HG02798 (cell line): ENCODE measurements around the gene KCNK10.

ENCODE experiments used
- ATAC-seq: cut with Tn5 transposase; IDR thresholded peaks from one replicate; pipeline ENCODE4 v1.9.1; 2021; ENCODE audit warnings: mild to moderate bottlenecking; ENCODE audit not compliant: unreplicated experiment, poor library complexity

The KCNK10 gene

GRCh38 chr14:88231603-88232002 is 91.5 kb downstream of the KCNK10 start:
- ATAC-seq: no peak

DNA sequence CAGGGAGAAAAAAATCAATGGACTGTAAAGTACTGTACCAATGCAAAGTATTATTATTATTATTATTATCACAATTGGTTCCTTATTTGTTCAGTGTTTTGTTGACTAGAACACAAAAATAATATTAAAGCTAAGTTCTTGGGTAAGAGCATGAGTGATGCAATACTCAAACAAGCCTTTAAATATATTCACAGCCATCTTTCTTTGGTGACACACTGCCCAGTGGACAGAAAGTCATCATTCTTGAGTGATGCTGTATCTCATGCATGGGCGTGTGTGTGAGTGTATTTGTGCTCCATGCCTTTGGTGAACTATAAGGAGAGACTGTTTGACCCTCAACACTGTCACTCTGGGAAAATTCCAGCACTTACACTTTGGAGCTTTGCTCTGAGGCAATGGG is 93.6 kb downstream of the KCNK10 start:
- no peak for ATAC-seq

DNA sequence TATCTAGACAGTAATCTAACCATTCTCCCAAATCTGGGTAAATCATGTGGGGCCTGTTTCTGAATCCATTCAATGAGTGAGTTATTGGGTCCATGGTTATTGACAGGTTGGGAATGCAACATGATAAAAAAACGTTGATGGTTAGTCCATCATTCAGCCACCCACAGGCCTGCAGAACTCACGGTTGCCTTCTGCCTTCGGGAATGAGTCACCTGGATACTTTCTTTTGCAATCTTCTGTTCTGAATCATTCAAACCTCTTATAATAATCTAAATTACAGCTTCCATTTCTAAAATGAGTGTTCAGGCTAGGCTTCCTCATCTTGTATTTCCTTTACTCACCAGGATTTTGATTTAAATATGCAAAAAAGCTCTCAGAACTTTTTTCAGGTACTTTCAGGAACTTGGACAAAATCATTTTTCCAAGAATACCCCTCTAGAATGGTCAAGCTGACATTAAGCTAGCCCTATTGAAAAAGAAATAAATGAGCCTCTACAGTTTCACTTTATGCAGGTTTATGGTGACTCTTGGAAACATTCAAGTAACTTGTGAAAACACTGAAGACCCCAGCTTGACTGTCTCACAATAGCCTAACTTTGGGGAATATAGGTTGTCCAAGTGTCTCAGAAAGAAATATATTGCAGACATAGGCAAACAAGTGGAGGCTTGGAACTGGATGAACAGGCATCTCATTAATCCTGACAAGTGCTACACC is 94.4 kb downstream of the KCNK10 start:
- no peak for ATAC-seq

DNA sequence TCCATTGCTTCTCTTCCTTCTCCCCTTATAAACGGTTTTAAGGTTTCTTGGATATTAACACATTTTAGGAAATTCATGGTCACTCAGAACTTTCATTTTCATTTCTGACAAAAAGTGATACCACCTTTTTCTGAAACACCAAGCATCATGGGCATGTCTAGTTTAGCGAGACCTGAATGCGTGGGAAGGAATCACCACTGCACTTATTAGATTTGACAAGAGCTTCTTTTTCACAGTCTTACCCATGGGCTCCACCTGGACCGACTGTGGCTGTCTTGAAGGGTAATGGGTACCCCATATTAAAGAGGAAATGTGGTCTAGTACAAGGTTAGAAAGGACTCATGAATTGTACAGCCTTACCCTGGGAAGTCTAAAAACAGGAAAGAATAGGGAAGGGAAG is 95.4 kb downstream of the KCNK10 start:
- no peak for ATAC-seq

- no peak for ATAC-seq
These were observed 97.3 kb downstream of the KCNK10 start for GRCh38 chr14:88225721-88226120.

GRCh38 chr14:88218119-88218915 is 104.8 kb downstream of the KCNK10 start:
- no peak for ATAC-seq

DNA sequence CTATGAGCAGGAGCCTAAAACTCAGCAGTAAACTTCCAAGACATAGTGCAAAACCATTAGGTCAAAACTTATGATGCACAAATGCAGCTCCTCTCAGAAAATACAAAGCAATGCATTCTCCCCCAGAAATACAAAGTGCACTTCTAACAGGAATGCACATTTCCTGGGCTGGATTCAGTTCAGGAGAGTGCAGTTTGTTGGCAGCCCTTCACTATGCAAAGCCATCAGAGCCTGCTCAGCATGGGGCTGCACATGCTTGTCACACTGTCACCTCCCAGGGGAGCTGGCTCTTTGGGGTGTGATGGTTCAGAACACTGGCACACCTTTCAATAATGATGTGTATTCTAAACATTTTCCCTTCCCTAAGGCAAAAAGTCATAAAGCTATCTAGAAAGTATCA is 110.4 kb downstream of the KCNK10 start:
- ATAC-seq: no peak

- no peak for ATAC-seq
These were observed 112.6 kb downstream of the KCNK10 start for GRCh38 chr14:88210426-88210825.

DNA sequence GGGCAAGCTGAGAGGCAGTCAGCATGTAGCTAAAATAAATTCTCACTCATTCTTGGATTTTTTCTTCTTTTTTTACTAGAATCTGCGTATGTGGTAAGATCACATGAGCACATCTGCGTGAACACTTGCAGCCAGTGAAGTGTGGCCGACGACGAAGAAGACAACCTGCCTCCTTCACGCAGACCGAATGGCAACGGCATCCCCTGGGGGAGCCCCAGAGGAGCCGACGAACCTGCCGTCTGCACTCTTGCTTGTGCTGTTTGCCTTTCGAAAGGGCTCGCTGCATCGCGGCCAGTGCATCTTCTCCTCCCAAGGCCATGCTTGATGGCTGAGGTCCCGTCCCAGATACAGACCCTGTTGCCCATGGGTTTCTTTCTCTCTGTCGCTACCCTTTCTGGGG is 113.8 kb downstream of the KCNK10 start:
- no peak for ATAC-seq

- no peak for ATAC-seq
These were observed 114.2 kb downstream of the KCNK10 start for GRCh38 chr14:88208858-88209257.

- ATAC-seq: no peak
These were observed 118.8 kb downstream of the KCNK10 start for GRCh38 chr14:88204221-88204620.

- no peak for ATAC-seq
These were observed 119.8 kb downstream of the KCNK10 start for GRCh38 chr14:88203291-88203690.

GRCh38 chr14:88202286-88202685 is 120.8 kb downstream of the KCNK10 start:
- no peak for ATAC-seq

DNA sequence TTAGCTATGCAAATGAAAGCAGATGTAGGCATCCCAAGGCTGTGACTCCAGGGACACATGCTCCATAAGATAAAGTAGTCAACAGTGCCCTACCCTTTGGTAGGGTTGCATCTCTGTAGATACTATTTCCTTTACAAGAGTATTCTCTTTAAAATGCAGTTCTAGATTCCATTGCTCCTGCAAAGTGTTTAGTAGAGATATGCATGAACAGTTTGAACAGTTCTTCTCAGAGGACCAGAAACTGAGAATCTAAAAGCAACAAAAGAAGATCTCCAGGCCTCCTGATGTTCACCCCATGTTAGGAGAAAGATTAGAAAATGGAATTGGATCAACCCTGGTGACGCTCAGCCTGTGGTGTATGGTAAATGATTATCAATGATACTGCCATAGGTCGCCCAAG is 121.2 kb downstream of the KCNK10 start:
- no peak for ATAC-seq

- ATAC-seq: no peak
These were observed 123.2 kb downstream of the KCNK10 start for GRCh38 chr14:88199882-88200281.

DNA sequence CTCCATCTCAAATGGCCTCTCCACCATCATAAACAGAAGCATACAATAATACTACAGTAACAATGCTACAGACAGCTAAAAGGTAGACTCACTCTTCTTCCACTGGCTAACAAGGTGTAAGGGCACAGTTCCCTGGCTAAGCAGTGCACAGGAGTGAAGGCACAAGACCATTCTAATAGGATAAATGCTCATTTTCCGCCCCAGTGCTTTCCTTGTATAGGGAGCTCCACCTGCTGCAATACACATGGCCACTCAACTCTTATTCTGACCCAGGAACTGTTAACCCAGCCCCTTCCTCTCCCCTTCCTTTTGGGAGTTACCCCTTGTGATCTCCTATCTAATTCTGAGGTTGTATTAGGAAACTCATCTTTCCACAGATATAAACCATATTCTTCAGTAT is 124.6 kb downstream of the KCNK10 start:
- ATAC-seq: no peak

- peak; percentile 64 for ATAC-seq
These were observed 126.1 kb downstream of the KCNK10 start for GRCh38 chr14:88196925-88197324.

GRCh38 chr14:88196116-88196890 is 126.8 kb downstream of the KCNK10 start:
- no peak for ATAC-seq

- ATAC-seq: no peak
These were observed 127.4 kb downstream of the KCNK10 start for GRCh38 chr14:88195676-88196075.

GRCh38 chr14:88194531-88194930 is 128.5 kb downstream of the KCNK10 start:
- no peak for ATAC-seq

DNA sequence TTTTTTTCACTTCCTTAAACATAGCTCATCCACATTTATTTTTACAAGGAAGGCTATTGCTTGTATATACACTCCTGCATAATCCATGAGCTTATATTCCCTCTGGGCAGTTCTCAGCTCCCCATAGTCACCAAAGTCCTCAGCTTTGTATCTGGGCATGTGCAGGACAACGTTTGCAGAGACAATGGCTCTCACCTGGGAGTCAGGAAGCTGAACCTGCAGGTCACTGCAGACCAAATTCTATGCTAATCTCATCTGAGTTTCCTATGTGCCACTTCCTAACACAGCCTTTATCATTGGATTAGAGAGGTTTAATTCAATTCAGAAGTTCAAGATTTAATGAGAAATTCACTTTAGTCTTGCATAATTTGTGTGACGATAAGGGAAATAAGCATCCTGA is 131.5 kb downstream of the KCNK10 start:
- ATAC-seq: no peak
